ENCODE measurements around the gene NR2F1-AS1.

DNA sequence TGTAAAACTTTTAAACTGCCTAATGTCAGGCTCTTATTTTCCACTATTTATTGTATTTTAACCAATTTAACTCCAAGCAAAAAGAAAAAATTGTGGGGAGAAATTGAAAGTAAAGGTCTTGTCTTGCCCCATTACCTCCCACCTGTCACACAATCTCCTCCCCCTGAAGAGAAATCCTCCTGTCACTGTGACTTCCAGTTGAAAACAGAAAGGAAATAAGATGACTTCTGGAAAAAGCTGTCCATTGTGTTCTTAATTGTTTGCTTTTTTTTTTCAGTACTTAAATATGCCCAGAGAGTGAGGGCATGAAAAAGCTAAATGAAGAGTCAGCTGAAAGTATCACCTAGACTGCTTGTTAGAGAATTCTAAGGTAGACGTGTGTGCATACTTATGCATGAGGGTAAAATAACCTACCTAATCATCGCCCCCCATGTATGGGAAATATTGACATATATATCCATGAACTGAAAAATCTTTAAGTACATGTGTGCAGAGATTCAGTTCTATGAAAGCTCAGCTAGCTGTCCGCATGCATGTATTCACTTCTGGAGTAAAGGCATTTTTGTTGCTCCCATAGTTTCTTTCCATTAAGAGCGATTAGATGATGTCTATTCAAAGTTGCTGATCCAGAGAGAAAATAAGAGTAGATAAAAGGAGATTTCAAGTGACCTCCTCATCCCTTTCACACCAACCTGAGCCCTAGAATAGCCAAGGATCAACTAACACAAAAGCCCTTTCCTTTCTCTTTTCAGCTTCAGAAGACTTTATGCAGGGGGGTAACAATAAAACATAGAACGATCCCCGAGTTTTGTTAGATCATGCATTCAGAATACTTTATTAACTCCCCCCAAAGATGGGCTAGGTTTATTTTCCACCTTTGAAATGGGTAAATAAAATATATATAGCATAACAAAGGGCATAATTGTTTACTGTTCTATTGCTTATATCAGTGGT lies 5.3 kb downstream of the NR2F1-AS1 start:
- TF ChIP-seq CTCF (IDR thresholded peaks at IDR 0.05), result no peak
- TF ChIP-seq BHLHE40 (IDR thresholded peaks at IDR 0.05; ENCODE audit: low read depth, low read length), result no peak
- no peak for TF ChIP-seq KDM1A (IDR thresholded peaks at IDR 0.05; ENCODE audit: low read depth)
- TF ChIP-seq RFX5 (IDR thresholded peaks at IDR 0.05), result no peak
- TF ChIP-seq PHF8 (IDR thresholded peaks at IDR 0.05; ENCODE audit: borderline replicate concordance, low read depth), result no peak
- TF ChIP-seq POLR2A (IDR thresholded peaks at IDR 0.05; ENCODE audit: low read length), result no peak
- TF ChIP-seq EP300 (IDR thresholded peaks at IDR 0.05), result no peak
- no peak for TF ChIP-seq CHD2 (IDR thresholded peaks at IDR 0.05; ENCODE audit: low read length, partially characterized antibody)
- TF ChIP-seq CHD4 (IDR thresholded peaks at IDR 0.05; ENCODE audit: borderline replicate concordance), result no peak
- TF ChIP-seq SMC3 (IDR thresholded peaks at IDR 0.05), result no peak

Measured in A549 (cell line).